VCaP (cell line): Measurements from ENCODE around the gene GPR107.

Source experiments
- H3K27ac ChIP-seq: fragments of 450-650 bp; 2 replicates; pipeline ENCODE4 v1.5.1; 2017
- CTCF ChIP-seq: fragments of 450-650 bp; conservative IDR thresholded peaks from 2 replicates; pipeline ENCODE4 v1.5.1; 2017; ENCODE audit warnings: mild to moderate bottlenecking, moderate library complexity

Gene GPR107

GRCh38 chr9:130142641-130143040 is 88.9 kb downstream of the GPR107 start:
- no peak for TF ChIP-seq CTCF
- no peak overlapping the region for H3K27ac ChIP-seq

GRCh38 chr9:130143279-130143893 is 89.7 kb downstream of the GPR107 start:
- TF ChIP-seq CTCF, result no peak

DNA sequence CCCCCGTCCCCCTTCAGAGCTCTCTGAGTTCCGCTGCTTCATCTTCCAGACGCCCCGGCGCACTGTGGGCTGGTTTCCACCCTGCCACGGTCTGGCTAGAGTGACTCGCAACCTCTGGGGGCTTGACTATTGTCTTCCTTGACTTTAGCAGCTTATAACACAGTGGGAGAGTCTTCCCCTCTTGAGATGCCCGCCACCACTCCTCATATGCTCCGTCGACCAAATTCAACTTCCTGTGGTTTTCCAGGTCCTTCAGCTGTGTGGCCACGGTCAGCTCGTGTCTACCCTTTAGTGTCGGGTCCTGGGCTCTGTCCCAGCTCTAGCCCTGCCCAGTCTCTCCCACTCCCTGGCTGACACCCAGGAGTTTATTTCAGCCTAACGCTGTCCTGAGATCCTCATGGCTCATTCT is 90.3 kb downstream of the GPR107 start:
- TF ChIP-seq CTCF, result no peak
- no peak overlapping the region for H3K27ac ChIP-seq

More at GRCh38 chr9:130143279-130143893, 89.7 kb downstream of the GPR107 start:
- H3K27ac ChIP-seq, result no peak overlapping the region

- TF ChIP-seq CTCF, result no peak
- H3K27ac ChIP-seq, result no peak overlapping the region
These were observed 91.0 kb downstream of the GPR107 start for GRCh38 chr9:130144703-130145102.

- TF ChIP-seq CTCF, result no peak
These were observed 92.0 kb downstream of the GPR107 start for GRCh38 chr9:130145658-130146057.

DNA sequence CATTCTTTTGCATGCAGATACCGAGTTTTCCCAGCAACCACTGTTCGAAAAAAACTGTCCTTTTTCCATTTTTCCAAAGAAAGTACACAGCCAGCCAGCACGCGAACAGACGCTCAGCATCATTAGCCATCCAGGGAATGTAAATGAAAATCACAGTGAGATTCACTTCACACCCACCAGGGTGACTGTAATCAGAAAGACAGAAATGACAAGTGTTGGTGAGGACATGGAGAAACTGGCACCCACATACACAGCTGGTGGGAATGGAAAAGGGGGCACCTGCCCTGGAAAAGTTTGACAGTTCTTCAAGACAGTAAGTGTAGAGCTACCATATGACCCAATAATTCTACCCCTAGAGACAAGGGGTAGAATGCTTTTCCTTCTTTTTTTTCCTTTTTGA is 93.5 kb downstream of the GPR107 start:
- no peak for TF ChIP-seq CTCF
- H3K27ac ChIP-seq, result no peak overlapping the region

More at GRCh38 chr9:130145658-130146057, 92.0 kb downstream of the GPR107 start:
- no peak overlapping the region for H3K27ac ChIP-seq

DNA sequence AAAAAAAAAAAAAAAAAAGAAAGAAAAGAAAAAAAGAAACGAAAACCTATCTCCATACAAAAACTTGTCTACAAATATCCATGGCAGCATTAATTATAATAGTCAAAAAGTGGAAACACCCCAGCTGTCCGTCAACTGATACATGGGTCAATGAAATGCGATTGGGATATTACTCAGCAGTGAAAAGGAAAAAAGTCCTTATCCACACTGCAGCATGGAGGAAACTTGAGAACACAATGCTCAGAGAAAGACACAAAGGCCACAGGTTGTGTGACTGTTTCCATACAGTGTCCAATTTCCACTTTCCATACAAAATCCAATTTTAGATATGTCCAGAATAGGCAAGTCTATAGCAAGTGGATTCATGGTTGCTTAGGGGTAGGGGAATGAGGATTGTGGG is 94.2 kb downstream of the GPR107 start:
- H3K27ac ChIP-seq, result no peak overlapping the region
- no peak for TF ChIP-seq CTCF
